KMS-11 (cell line): Measurements from ENCODE around the gene CC2D1A.

Source experiments
- H2AFZ ChIP-seq: fragments of 200-600 bp; sonication (generic); 2 replicates; pipeline ENCODE4 v1.6.1; 2016; ENCODE audit warnings: antibody characterized with exemption, mixed run types, low read depth
- H3K27ac ChIP-seq: fragments of 200-600 bp; sonication (generic); 2 replicates; pipeline ENCODE4 v1.6.1; 2016; ENCODE audit warnings: mild to moderate bottlenecking, mixed run types
- H3K27me3 ChIP-seq: fragments of 200-600 bp; sonication (generic); 2 replicates; pipeline ENCODE4 v1.6.1; 2017; ENCODE audit warnings: mild to moderate bottlenecking, low read depth, mixed run types, moderate library complexity; ENCODE audit not compliant: insufficient read depth
- H3K36me3 ChIP-seq: fragments of 200-600 bp; sonication (generic); 2 replicates; pipeline ENCODE4 v1.6.1; 2017; ENCODE audit warnings: mild to moderate bottlenecking, mixed run types; ENCODE audit not compliant: insufficient read depth
- H3K4me1 ChIP-seq: fragments of 200-600 bp; sonication (generic); 2 replicates; pipeline ENCODE4 v1.6.1; 2016; ENCODE audit warnings: mild to moderate bottlenecking, low read depth, mixed run types; ENCODE audit not compliant: poor library complexity, severe bottlenecking
- H3K4me2 ChIP-seq: fragments of 200-600 bp; sonication (generic); 2 replicates; pipeline ENCODE4 v1.7.0; 2016; ENCODE audit warnings: mild to moderate bottlenecking, mixed run types
- H3K4me3 ChIP-seq: fragments of 200-600 bp; sonication (generic); IDR thresholded peaks from 2 replicates; pipeline ENCODE4 v1.6.1; 2017; ENCODE audit warnings: low read depth, low read length, mixed read lengths; ENCODE audit not compliant: insufficient read depth
- H3K79me2 ChIP-seq: fragments of 200-600 bp; sonication (generic); 2 replicates; pipeline ENCODE4 v1.6.1; 2016; ENCODE audit warnings: low read depth, mixed run types; ENCODE audit not compliant: insufficient read depth
- H3K9ac ChIP-seq: fragments of 200-600 bp; sonication (generic); 2 replicates; pipeline ENCODE4 v1.6.1; 2016; ENCODE audit warnings: mild to moderate bottlenecking, mixed run types
- H4K20me1 ChIP-seq: fragments of 200-600 bp; sonication (generic); 2 replicates; pipeline ENCODE4 v1.6.1; 2016; ENCODE audit warnings: mild to moderate bottlenecking, mixed run types; ENCODE audit not compliant: insufficient read depth
- TF ChIP-seq, protein P1 (sequence below): fragments of 200-600 bp; sonication (generic); conservative IDR thresholded peaks from 2 replicates; pipeline ENCODE4 v1.6.1; 2017; ENCODE audit warnings: low read depth, mild to moderate bottlenecking, antibody characterized with exemption, low read length, moderate library complexity, mixed read lengths

CC2D1A gene

DNA sequence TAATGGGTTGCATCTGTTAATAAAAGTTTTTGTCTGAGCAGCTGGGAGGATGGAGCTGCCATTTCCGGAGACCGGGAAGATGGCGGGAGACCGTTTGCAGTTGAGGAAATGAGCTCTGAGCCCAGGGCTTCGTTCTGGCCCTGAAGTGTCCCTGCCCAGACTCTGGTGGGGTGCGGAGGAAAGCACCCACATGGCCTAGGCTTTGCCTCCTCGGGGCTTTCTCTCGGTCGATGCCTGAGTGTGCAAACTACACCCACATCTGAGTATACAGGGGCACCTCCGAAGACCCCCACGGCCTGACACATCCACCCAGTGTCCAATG, 44.6 kb upstream of the CC2D1A start:
- Histone ChIP-seq H3K36me3 (no peaks in the 10 kb centered on the region), H3K27ac (no peak overlapping the region), H2AFZ (peak overlapping the region; percentile 98), H3K79me2 (no peaks in the 10 kb centered on the region), H3K4me3 (no peak overlapping the region), H3K4me2 (peak overlapping the region; percentile 95; the same call in 1 of the 2 replicates), H4K20me1 (no peaks in the 10 kb centered on the region), H3K27me3 (peaks cover 26% of the 10 kb centered on the region; the same call in 1 of the 2 replicates), H3K4me1 (peaks cover 9% of the 10 kb centered on the region), H3K9ac (no peak overlapping the region)
- TF ChIP-seq, protein P1, sequence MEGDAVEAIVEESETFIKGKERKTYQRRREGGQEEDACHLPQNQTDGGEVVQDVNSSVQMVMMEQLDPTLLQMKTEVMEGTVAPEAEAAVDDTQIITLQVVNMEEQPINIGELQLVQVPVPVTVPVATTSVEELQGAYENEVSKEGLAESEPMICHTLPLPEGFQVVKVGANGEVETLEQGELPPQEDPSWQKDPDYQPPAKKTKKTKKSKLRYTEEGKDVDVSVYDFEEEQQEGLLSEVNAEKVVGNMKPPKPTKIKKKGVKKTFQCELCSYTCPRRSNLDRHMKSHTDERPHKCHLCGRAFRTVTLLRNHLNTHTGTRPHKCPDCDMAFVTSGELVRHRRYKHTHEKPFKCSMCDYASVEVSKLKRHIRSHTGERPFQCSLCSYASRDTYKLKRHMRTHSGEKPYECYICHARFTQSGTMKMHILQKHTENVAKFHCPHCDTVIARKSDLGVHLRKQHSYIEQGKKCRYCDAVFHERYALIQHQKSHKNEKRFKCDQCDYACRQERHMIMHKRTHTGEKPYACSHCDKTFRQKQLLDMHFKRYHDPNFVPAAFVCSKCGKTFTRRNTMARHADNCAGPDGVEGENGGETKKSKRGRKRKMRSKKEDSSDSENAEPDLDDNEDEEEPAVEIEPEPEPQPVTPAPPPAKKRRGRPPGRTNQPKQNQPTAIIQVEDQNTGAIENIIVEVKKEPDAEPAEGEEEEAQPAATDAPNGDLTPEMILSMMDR, result no peak

DNA sequence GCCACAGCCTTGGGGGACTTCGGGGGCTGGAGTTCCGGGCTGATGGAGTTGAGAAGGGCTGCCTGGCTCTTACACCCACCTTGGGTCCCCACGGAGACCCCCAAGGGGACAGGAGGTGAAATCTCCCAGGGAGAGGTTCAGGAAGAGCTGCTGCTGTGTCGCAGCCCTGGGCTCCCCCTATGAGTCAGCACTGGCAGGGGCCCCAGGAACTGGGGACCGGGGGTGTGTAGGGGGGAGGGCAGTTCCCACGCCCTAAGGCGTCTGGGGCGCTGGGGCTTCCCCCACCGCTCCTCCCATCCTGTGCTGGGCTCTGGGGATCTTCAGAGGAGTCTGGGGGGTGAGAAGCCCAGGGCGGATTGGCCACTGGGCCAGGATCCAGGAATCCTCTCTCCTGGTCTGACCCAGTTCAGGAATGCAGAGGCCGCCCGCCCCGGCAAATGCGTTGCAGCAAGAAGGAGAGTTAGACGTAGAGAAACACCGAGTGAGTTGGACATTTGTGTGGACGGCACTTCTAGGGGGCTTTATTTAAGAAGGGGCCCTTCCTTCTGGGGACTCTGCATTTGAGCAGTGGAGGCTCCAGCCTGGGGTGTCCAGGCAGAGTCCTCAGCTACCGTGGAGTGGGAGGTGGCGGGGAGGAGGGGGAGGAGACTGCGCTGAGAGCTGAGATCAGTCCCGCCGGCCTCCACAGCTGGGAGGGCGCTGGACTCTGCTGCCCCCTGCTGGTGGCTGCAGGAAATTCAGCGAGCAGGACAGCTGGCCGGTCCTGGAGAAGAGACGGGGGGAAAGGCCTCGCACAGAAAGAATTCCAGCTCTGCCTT, 44.1 kb upstream of the CC2D1A start:
- Histone ChIP-seq H3K27ac (no peak overlapping the region), H3K4me1 (peaks cover 9% of the 10 kb centered on the region), H3K27me3 (peaks cover 32% of the 10 kb centered on the region), H3K9ac (no peak overlapping the region), H4K20me1 (no peaks in the 10 kb centered on the region), H3K4me3 (no peak overlapping the region), H3K79me2 (no peaks in the 10 kb centered on the region), H2AFZ (peak overlapping the region; percentile 98), H3K4me2 (peak overlapping the region; percentile 95), H3K36me3 (no peaks in the 10 kb centered on the region)
- TF ChIP-seq, protein P1, result peak; percentile 89

DNA sequence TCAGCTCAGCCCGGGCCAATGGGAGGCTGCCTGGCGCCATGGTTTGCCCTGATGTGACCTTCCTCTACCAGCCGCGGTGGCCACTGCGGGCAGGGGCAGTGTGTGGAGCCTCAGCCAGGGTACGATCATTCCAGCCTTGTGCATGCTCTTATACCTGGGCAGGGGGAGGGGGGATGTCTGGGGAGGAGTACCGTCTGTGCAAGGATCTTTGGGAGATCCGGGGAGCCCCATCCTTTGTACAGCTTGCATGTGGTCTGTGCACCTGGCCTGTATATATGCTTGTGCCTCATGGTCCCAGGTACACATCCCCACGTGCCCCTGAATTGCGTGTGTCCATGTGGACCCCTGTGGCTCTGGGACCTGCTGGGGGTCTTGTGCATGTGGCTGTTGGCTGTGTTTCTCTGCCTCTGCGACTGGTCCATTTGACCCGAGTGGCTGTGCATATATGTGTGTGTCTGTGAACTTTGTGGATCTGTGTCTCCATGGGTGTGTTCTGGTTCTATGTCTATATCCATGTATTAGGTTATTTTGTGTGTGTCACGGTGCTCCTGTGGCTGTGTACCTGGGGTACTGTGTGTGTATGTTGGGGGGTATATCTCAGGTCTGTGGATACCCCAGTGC, 41.8 kb upstream of the CC2D1A start:
- H3K27ac ChIP-seq, result no peak overlapping the region
- TF ChIP-seq, protein P1, result no peak
- H3K4me2 ChIP-seq, result no peak overlapping the region
- H4K20me1 ChIP-seq, result no peaks in the 10 kb centered on the region
- H3K4me1 ChIP-seq, result peaks cover 9% of the 10 kb centered on the region
- H3K27me3 ChIP-seq, result peaks cover 46% of the 10 kb centered on the region
- H3K4me3 ChIP-seq, result no peak overlapping the region
- H3K79me2 ChIP-seq, result no peaks in the 10 kb centered on the region
- no peaks in the 10 kb centered on the region for H3K36me3 ChIP-seq
- no peak overlapping the region for H3K9ac ChIP-seq
- H2AFZ ChIP-seq, result no peak overlapping the region

DNA sequence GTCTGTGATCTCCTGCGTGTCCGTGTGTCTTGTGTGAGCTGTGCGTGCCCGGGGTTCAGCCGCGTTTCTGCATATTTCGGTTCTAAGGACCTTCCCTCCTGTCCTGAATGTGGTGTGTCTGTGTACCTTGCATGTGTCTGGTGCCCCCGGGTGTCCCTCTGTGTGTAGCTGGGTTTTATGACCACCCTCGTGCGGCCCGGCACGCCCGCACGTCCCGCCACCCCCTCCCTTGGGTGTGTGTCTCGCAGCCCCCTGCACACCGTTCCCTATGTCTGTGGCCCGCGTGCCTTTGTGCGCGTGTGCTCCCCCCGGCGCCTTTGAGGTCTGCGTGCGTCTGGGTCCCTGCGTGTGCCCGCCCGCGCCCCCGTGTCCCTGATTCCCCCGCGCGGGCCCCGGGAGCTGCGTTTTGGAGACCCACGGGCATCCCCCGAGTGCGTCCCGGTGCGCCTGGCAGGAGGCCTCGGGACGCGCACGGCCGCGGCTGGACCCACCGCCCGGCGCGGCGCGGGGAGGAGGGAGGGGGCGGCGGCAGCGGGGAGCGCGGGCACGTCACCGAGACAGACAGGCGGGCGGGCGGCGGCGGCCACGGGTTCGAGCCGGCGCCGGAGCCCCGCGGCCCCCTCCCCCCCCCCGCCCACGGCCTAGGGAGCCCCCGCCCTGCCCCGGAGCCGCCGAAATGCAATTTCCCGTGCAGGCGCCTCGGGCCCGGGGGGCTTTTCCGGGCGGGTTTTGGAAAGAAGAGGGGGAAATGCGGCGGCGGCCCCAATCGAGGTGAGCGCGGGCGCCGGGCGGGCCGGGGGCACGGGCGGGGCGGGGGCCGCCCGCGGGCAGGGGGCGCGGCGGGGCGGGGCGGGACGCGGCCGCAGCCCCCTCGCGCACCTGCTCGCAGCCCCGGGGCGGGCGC, 41.1 kb upstream of the CC2D1A start:
- H3K27me3 ChIP-seq, result peaks cover 47% of the 10 kb centered on the region
- TF ChIP-seq, protein P1, result no peak
- H3K36me3 ChIP-seq, result no peaks in the 10 kb centered on the region
- H3K27ac ChIP-seq, result no peak overlapping the region
- no peak overlapping the region for H3K9ac ChIP-seq
- H4K20me1 ChIP-seq, result no peaks in the 10 kb centered on the region
- no peak overlapping the region for H2AFZ ChIP-seq
- peaks cover 9% of the 10 kb centered on the region for H3K4me1 ChIP-seq
- no peak overlapping the region for H3K4me3 ChIP-seq
- no peaks in the 10 kb centered on the region for H3K79me2 ChIP-seq
- H3K4me2 ChIP-seq, result no peak overlapping the region
